Ascending aorta (tissue), 2 donors: ENCODE results near the gene NUDT14. TPM values are rescaled to one million over a fixed set of nuclear protein-coding genes. Genes with fewer than 3 reads are reported as not detected.

Experiments
- DNase-seq, 2 donors: peaks; one replicate each; pipeline ENCODE4 v3.0.0-alpha.2; 2019; ENCODE audit warnings: low spot score in 2 of 2
- H3K27ac ChIP-seq, 2 donors: fragments of 200-600 bp; sonication (generic); one replicate each; pipeline ENCODE4 v1.5.1; 2016 to 2017; ENCODE audit warnings: mild to moderate bottlenecking in 1 of 2
- H3K27me3 ChIP-seq: fragments of 200-600 bp; sonication (generic); one replicate; pipeline ENCODE4 v1.5.1; 2017
- H3K36me3 ChIP-seq, 2 donors: fragments of 200-600 bp; sonication (generic); one replicate each; pipeline ENCODE4 v1.5.1; 2016
- H3K4me1 ChIP-seq, 2 donors: fragments of 200-600 bp; sonication (generic); one replicate each; pipeline ENCODE4 v1.5.1; 2016 to 2017; ENCODE audit warnings: mild to moderate bottlenecking in 1 of 2
- H3K4me3 ChIP-seq, 2 donors: fragments of 200-600 bp; sonication (generic); one replicate each; pipeline ENCODE4 v1.5.1; 2016 to 2017; ENCODE audit warnings: mild to moderate bottlenecking in 1 of 2
- H3K9me3 ChIP-seq, 2 donors: fragments of 200-600 bp; sonication (generic); one replicate each; pipeline ENCODE4 v1.5.1; 2016
- intact Hi-C: fragments of 100-400 bp; cut with DNase I; formaldehyde crosslinking; loops from one replicate; pipeline ENCODE4 v1.15.1; 2023
- total RNA-seq: library from RNA; depleted of rRNA; stranded (reverse); fragments of >200 nt; gene quantifications from one replicate; pipeline ENCODE4 v1.1.0, GENCODE V29; 2016
- TF ChIP-seq, protein P1 (sequence below), 3 experiments: fragments of 200-600 bp in 2 of 3; fragments of 450-650 bp in 1 of 3; sonication (generic) in 2 of 3; IDR thresholded peaks; one replicate each; pipeline ENCODE4 v1.5.1; 2016 to 2019; ENCODE audit warnings: antibody characterized with exemption in 3 of 3, mild to moderate bottlenecking in 1 of 3, moderate library complexity in 1 of 3

Gene NUDT14
- total RNA-seq, 1 donor from 2014 or later = 1.5 TPM

DNA sequence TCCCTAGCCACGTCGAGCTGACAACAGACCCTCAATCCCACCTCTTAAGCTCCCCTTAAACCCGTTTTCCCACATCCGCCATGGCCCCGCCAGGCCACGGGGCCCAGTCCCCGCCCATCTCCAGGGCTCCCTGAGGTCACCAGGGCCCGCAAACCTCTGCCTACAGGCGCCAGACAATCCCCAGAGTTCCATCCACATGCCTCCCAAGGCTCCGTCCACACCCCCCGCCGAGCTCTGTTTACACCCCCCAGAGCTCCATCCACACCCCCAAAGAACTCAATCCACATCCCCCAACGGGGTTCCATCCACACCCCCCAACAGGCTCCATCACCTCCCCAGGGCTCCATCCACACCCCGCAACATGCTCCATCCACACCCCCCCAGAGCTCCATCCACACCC lies 21.8 kb downstream of the NUDT14 start:
- intact Hi-C loops = no loop called here
- Histone ChIP-seq H3K27me3 (no peaks in the 10 kb centered on the region), H3K4me1 (no peaks in the 10 kb centered on the region), H3K9me3 (no peaks in the 10 kb centered on the region), H3K4me3 (no peak overlapping the region), H3K27ac (no peak overlapping the region), H3K36me3 (no peaks in the 10 kb centered on the region)
- no peak for DNase-seq
- TF ChIP-seq, protein P1, sequence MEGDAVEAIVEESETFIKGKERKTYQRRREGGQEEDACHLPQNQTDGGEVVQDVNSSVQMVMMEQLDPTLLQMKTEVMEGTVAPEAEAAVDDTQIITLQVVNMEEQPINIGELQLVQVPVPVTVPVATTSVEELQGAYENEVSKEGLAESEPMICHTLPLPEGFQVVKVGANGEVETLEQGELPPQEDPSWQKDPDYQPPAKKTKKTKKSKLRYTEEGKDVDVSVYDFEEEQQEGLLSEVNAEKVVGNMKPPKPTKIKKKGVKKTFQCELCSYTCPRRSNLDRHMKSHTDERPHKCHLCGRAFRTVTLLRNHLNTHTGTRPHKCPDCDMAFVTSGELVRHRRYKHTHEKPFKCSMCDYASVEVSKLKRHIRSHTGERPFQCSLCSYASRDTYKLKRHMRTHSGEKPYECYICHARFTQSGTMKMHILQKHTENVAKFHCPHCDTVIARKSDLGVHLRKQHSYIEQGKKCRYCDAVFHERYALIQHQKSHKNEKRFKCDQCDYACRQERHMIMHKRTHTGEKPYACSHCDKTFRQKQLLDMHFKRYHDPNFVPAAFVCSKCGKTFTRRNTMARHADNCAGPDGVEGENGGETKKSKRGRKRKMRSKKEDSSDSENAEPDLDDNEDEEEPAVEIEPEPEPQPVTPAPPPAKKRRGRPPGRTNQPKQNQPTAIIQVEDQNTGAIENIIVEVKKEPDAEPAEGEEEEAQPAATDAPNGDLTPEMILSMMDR (IDR thresholded peaks at IDR 0.05) = no peak

DNA sequence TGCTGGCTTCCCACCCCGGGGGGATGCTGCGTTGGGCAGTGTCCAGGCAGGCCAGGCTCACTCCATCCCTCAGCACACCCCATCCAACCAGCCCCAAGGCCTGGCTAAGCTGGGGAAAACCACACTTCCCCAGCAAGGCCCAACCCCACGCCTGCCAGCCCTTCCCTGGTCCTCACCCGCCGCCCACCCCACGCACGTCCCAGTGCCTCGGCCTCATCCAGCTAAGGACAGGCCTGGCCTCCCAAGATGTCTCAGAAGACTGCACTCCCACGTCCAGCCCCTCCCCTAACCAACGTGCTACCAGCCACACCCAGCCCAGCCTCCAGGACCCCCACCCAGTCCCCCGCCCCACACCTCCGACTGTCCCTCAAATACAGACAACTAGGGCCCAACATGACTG lies 22.3 kb downstream of the NUDT14 start:
- H3K9me3 ChIP-seq = no peaks in the 10 kb centered on the region
- DNase-seq = no peak
- H3K27ac ChIP-seq = no peak overlapping the region
- H3K4me3 ChIP-seq = no peak overlapping the region
- no peaks in the 10 kb centered on the region for H3K27me3 ChIP-seq
- no peaks in the 10 kb centered on the region for H3K4me1 ChIP-seq
- intact Hi-C loops = no loop called here
- TF ChIP-seq, protein P1 (IDR thresholded peaks at IDR 0.05) = no peak
- H3K36me3 ChIP-seq = no peaks in the 10 kb centered on the region

DNA sequence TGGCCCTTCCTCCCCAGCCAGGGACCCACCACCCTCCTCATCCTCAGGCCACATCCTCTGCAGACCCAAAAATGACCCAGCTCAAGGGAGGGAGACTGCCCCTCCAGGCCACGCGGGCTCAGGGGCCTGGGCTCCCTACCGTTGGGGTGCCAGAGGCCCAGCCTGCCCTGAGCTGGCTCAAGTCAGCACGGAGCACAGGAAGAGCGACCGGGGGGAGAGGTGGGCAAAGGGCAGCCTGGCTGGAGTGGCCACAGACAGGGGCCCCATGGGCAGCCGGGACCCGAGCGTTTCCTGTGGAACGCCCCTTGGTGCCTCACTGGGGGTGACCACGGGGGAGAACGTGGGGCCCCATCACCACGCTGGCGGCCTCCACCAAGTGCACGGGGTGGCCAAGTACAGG lies 23.2 kb downstream of the NUDT14 start:
- Histone ChIP-seq H3K27me3 (no peaks in the 10 kb centered on the region), H3K36me3 (no peaks in the 10 kb centered on the region), H3K4me3 (no peak overlapping the region), H3K4me1 (no peaks in the 10 kb centered on the region), H3K27ac (no peak overlapping the region), H3K9me3 (no peaks in the 10 kb centered on the region)
- intact Hi-C loops = no loop called here
- no peak for DNase-seq
- TF ChIP-seq, protein P1 (IDR thresholded peaks at IDR 0.05) = no peak

- intact Hi-C loops = no loop called here
- no peak overlapping the region for H3K4me3 ChIP-seq
- H3K36me3 ChIP-seq = no peaks in the 10 kb centered on the region
- TF ChIP-seq, protein P1 (IDR thresholded peaks at IDR 0.05) = no peak
- DNase-seq = no peak
- no peaks in the 10 kb centered on the region for H3K9me3 ChIP-seq
- no peaks in the 10 kb centered on the region for H3K27me3 ChIP-seq
- no peak overlapping the region for H3K27ac ChIP-seq
- H3K4me1 ChIP-seq = no peaks in the 10 kb centered on the region
Observed at GRCh38 chr14:105156414-105157375, 24.4 kb downstream of the NUDT14 start.

- Histone ChIP-seq H3K36me3 (no peaks in the 10 kb centered on the region), H3K4me3 (no peak overlapping the region), H3K27ac (no peak overlapping the region), H3K27me3 (no peaks in the 10 kb centered on the region), H3K4me1 (no peaks in the 10 kb centered on the region), H3K9me3 (no peaks in the 10 kb centered on the region)
- intact Hi-C loops = no loop called here
- no peak for DNase-seq
- TF ChIP-seq, protein P1 (IDR thresholded peaks at IDR 0.05) = no peak
Observed at GRCh38 chr14:105155681-105156413, 25.3 kb downstream of the NUDT14 start.
